ENCODE measurements around the gene WDR20.

Gene WDR20

DNA sequence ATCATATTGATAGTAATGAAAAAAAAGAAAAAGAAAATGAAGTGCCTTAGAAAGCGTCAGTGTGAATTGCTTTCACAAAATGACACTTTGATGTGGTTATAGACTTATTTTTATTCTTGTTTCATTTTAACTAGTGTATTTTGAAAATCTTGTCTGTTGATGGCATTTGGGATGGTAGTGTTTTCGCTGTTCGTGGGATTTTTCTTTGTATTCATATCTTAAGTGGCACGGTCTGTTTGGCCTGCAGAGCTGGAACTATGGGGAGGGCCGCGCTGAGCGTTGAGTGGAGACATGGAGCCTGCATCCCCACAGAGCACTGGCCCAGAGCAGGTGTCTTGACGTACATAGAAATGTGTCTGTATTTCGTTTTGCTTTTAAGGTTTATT is 61.6 kb downstream of the WDR20 start:
- peak; percentile 54 to 67 for ATAC-seq

DNA sequence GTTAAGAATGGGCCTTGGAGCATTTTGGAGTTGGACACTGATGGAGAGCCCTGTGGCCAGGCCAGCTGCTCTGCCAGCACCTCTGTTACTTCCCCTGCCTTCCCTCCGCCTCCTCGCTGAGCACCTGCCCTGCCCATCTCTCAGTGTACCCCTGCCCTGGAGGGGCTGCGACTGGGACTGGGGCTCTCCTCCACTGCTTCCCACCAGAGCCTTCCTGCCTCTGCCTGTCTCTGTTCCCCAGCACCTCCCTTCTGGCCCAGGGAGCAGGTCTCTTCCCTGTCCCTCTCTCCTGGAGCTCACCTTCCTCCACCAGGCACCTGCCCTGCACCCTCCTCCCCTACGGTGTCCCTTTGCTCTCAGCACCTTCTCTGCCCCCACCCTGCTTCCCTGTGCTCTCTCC is 62.1 kb downstream of the WDR20 start:
- ATAC-seq, result no peak

DNA sequence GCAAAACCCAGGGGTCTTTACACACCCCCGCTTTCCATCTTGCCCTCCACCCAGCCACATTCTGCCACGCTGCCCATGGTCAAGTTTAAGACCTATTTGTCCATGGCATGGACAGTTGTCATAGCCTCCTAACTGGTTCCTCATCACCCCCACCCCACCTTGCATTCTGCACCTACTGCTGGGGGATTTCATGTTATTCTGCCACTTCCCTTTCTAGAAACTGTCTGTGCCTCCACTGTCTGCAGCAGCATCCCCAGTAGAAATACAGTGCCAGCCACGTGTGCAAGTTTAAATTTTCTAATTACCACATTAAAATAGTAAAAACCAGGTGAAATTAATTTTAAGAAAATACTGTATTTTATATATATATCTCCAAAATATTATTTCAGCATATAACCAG is 63.2 kb downstream of the WDR20 start:
- no peak for ATAC-seq

DNA sequence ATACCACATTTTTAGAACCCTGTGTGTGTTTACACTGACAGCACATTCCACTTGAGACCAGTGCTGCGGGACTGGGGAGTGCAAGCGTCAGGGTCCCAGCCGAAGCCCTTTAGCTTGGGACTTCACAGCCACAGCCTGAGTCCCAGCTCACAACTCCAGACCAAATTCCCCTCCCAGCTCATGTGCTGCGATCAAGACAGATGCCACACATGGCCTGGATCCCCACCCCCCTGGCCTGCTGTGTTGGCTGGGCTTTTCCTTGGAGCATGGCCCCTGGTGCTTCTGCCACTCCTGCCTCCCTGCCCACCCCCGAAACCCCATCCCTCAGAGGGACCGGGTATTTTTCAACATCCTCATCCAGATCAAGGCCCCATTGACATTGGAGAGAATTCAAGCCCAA is 63.7 kb downstream of the WDR20 start:
- ATAC-seq, result no peak

DNA sequence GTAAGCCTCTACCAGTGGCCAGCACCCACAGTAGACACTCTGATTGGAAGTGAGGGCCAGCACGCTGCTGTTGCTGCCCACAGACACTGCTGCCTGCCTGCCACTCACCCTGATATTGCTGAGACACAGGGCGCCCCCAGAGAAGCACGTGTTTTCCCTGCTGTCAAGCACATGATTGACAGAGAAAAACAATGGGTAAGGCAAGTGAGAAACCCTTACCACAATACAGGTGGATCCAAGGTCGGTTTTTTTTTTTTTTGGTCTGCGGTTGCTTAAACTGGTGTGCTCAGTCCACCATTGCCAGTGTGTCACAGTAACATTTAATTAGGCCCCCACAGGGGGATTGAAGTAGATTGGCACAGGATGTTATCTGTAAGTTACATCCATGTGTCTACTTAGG is 65.9 kb downstream of the WDR20 start:
- no peak for ATAC-seq

DNA sequence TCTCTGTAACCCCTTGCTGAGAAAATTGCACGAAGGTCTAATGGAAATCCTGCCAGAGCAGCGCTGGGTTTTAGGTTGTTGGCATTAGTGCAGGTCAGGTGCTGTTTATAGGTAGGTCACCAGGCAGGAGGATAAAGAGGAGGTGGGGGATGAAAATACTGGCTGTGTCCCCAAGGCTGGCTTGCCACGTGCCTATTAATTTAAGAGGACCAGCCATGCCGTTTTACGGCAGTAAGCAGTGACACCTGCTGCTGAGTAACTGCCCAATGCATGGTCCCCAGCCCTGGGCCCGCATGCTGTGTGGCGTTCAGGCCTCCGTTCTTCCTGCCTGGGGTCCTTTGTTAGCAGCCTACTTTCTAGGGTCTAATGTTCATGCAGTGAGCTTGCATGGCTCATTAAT is 67.2 kb downstream of the WDR20 start:
- no peak for ATAC-seq

DNA sequence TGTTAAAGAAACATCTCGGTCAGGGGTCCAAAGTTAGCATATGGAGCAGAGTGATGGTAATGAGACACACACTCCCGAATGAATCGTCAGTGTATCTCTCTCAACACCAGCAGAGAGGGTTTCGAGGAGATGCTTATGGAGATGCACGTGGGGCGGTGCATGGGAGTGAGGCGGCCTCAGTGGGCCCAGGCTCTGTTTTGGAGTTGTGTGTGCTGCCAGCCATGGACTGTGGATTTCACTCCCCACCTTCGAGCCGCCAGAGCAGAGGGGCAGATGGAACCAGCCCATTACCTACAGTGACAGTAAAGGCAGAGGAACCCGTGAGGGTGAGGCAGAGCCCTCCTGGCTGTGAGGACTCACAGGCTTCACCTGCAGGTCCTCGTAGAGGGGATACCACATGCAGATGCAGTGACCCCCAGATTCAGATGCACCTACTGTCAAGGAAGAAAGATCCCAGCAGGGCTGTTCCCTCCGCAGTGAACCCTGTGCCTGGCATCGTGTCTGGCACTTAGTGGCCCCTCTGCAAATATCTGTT is 68.2 kb downstream of the WDR20 start:
- no peak for ATAC-seq

DNA sequence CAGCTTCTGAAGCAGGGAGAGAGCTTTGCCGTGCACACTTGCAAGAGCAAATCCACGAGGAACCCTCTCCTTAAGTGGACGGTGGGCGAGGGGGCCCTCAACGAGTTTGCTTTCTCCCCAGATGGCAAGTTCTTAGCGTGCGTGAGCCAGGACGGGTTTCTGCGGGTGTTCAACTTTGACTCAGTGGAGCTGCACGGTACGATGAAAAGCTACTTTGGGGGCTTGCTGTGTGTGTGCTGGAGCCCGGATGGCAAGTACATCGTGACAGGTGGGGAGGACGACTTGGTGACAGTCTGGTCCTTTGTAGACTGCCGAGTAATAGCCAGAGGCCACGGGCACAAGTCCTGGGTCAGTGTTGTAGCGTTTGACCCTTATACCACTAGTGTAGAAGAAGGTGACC is 69.0 kb downstream of the WDR20 start:
- ATAC-seq, result no peak

DNA sequence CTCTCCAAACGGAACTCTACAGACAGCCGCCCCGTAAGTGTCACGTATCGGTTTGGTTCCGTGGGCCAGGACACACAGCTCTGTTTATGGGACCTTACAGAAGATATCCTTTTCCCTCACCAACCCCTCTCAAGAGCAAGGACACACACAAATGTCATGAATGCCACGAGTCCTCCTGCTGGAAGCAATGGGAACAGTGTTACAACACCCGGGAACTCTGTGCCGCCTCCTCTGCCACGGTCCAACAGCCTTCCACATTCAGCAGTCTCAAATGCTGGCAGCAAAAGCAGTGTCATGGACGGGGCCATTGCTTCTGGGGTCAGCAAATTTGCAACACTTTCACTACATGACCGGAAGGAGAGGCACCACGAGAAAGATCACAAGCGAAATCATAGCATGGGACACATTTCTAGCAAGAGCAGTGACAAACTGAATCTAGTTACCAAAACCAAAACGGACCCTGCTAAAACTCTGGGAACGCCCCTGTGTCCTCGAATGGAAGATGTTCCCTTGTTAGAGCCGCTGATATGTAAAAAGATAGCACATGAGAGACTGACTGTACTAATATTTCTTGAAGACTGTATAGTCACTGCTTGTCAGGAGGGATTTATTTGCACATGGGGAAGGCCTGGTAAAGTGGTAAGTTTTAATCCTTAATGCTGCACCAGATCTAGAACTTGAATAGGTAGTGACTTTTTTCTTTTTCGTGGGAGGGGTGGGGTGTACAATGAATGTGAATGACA is 69.7 kb downstream of the WDR20 start:
- no peak for ATAC-seq

DNA sequence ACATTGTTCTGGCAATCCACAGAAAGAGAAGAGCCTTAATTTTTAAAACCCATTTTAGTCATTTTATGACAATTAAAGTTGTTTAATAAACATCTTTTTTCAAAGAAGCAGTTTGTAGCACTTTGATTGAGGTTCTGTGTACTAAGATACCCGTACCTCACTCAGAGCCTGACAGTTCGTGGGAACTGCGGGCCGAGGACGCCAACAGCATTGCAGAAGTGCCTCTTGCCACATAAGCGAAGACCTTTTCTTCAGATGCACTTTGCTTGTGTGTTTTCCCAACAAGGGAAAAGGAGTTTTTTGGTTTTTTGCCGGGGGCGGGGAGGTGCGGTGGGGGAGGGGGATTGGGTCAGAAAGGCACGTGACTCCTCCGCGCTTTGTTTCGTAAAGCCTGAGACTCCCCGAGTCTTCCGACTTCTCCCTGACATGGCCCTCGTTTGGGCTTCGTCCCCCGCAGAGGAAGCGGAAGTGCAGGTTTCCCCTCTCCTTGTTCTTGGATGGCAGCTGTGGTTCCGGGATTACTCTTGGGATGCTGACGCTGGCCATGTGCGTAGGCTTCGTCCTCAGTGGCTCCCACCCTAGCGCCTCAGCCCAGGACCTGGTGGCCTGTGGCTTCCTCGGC is 70.8 kb downstream of the WDR20 start:
- no peak for ATAC-seq

DNA sequence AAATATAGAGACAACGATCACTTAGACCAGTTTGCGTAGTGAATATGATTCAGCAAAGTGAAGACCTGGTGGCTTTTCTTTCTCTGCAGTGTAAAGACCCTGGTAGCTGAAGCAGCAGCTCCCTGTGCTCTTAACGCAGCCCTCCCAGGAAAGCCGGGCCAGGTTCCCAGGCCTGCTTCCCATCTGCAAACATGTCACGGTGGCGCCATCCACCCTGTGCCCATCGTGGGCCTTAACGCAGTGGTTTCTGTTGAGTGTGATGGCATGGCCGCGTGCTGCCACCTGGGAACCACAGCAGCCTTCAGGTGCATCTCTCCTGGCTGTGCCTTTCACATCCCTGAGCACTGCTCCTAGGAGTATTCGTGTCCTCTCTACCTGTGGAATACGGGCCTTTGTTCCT is 71.5 kb downstream of the WDR20 start:
- ATAC-seq, result no peak

DNA sequence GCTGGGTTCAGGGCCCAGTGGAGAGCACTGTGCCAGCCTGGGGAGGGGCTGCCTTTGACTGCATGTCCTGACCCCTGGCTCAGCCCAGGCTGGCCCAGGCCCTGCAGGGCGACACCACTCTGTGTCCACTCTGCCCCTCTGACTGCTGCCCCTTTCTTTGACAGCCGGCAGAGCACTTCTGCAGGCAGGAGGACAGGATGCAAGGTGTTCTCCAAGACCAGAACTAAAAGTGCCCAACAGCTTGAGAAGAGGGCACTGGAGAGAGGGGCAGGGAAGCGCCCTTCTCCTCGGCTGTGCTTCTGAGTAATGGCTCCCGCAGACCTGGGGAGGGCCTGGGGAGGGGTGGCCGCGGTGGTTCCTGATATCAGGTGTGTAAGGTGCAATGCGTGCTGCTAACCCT is 72.7 kb downstream of the WDR20 start:
- no peak for ATAC-seq

DNA sequence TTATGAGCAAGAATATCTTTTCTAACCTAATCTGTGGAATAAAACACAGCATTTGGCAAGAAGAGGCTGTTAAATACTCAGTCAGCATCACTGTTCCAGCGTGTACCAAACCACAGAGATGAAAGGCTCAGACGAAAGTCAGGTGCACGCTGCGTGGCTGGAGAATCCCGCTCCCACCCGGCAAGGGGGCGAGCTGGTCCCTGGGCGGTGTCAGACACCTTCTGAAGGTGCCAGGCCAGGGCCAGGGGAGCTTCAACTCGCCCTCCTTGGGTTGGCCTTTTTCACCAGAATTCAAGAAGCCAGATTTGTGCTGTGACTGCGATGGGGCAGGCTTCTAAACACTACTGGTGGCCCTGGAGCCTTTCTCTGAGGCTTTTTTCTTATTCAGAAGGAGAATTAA is 73.1 kb downstream of the WDR20 start:
- ATAC-seq, result no peak

DNA sequence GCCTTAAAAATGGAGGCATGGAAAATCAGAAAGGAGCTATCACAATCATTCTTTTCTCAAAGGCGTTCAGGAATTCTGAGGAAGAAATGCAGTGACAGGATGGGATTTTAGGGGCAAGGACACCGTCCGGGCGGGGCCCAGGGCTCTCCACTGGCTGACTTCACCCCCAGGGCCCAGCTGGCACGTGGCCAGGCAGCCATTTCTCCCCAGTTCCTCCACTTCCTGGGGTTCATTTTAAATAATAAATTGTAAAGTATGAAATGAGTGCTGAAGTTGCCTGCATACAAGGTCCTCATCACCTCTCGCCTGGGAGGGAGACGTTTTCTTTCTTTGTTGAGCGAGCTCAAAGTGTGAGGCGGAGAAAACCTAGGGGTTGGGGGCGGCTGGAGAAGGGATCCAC is 73.8 kb downstream of the WDR20 start:
- ATAC-seq, result no peak

DNA sequence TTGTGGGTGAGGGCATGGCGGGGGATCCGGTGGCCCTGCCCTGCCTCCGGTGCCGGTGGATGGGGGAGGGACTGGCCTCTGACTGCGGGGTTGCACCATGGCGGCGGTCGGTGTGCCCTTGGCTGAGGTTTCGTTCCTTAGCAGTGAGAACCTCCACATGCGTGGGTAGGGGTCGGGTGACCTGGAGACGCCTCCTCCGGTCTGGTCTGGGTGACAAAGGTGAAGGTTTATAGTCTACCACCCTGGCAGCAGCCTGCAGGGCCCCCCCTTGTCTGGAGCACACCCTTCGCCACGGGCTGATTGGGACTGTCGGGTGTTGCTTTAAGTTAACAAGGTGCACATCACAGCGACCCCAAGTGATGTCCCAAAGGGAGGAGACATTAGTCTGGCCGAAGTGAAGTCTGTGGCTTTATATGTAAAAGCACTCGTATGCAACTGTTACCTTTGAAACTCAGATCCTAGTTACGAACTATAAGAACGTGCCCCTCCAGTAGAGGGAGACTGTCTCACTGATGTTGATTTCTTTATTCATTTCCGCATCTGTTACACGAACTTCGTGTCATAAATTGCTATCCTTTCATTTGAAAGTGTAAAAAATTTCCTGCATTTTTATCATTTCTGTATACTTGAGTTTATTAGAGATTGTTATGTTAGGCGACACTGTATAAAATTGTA is 74.4 kb downstream of the WDR20 start:
- no peak for ATAC-seq

DNA sequence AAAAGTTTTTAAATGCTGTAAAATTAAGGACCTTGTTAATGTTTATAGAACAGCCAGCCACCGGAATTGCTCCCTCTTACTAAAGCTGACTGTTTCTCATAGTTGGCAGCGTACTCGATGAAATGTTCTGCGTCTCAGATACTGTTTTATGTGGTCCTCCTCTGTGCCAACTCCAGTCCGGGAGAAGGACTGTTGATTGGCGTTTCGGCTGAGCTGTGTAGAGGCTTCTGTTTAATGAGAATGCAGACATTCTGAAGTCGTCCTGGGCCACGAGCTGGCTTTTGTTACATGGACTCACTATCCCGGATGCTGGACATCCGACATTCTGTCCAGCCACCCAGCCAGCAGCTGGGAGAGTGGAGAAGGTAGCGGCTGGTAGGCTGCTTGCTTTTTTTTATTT is 75.4 kb downstream of the WDR20 start:
- no peak for ATAC-seq

DNA sequence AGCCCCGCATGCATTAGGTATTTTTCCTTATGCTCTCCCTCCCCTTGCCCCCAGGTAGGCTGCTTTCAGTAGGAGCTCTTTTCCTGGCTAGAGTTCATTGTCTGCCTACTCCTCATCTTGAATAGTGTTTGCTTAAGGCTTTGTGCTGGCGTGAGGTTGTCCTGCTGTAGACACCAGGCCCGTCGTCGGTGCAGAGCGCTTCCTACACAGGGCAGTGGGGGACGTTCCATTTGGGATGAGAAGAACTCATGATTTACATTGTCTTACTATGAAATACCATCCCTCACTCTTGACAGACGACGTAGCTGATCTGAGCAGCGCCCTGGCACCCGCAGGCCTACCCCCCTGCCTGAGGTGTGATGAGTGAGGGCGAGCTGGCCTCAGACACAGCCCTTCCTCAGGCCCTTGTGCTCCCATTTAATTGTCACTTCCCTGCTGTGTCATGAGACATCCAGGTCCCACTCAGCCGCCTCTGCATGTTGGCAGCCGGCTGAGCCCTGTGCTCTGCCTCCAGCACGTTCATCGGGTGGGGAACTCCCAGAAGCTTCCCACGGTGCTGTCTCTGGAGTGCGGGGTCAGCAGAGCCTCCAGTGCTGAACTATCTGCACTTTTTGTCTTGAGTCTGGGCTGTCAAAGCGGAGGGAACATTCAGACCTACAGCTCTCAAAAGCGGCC is 76.0 kb downstream of the WDR20 start:
- no peak for ATAC-seq

DNA sequence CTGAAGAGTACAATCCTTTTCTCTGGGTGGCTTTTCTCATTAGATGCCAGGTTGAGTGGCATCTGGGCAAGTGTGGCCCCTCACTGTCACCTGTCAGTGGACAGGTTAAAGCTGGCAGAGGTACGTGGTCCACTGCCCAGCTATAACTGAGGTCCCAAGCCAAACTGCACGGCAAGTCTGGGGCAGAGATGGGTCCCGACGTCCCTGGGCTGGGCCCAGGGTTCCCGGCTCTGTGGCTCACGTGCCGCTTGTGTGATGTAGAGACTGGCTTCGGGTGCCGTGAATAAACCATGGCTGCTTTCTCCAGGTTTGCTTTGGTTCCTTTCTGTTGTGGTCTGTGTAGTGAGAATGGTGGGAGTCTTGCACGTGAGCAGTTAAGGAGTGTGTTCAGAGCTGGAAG is 77.7 kb downstream of the WDR20 start:
- no peak for ATAC-seq

DNA sequence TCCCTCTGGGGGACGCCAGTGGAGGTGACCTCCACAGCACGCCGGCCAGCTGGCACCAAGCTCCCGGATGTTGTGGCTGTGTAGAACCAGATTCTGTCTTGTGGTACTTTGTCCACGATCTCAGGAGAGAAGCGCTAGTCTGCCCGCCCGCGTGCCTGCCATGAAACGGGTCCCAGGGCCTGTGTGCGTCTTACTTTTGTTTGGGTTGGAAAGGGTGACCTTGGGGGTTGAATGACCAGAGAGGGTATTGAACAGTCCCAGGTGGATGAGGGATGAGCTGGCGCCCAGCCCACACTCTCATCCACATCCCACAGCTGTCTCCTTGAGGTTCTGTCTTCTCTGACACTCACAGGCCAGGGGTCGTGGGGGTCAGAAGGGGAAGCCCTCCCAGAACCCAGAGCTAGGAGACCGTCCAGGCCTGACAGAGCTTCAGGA is 78.3 kb downstream of the WDR20 start:
- no peak for ATAC-seq

DNA sequence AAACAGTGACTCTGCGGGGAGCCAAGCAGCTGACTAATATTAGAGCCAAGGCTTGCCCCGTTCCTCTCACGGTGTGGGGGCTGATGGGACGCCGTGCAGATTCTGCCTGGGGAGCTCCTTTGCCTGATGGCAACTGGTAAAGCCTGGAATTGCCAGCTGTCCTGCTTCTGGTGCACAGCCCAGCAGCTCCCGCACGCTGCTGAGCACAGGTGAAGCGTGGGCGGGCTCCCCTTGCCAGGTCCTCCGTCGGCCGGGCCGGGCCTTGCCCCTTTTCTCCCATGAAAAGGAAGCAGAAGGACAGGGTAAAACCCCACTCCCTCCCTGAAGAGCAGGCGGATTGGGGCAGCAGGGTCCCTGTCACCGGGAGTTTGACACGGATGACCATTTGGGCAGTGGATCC is 79.0 kb downstream of the WDR20 start:
- no peak for ATAC-seq

DNA sequence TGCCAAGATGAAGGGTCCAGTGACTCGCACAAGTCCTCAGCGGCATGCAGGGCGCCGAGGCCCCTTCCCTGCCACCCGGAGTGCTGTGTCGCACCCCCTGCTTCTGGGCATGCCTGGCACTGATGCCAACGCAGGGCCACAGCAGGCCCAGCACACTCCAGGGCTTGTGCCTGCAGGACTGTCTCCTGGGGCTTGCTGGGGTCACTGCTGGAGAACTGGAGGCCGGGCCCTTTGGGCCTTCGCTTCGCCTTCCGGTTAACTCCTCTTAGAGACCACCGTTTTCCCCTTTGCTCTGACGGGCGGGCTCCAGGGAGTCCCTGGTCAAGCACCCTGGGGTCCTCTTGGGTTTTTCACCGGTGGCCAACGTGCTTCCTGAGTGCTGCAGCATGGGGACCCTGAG is 79.6 kb downstream of the WDR20 start:
- ATAC-seq, result no peak

DNA sequence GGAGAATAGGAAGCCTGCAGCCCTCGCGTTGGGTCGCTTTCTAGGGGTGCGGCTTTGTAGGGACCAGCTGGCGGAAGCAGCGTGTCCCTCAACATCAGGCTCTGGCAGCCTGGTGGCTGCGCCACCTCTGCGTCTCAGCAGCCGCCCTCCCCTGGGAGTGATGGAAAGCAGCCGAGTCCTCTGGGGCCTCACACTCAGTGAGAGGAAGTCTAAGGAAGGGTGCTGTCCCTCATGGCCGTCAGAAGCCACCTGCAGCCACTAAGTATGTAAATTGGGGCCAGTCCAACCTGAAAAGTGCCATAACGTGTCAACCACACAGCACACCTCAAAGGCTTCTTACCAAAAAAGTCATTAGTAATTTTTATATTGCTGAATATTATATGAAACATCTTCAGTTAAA is 80.3 kb downstream of the WDR20 start:
- ATAC-seq, result peak; percentile 87 to 90

DNA sequence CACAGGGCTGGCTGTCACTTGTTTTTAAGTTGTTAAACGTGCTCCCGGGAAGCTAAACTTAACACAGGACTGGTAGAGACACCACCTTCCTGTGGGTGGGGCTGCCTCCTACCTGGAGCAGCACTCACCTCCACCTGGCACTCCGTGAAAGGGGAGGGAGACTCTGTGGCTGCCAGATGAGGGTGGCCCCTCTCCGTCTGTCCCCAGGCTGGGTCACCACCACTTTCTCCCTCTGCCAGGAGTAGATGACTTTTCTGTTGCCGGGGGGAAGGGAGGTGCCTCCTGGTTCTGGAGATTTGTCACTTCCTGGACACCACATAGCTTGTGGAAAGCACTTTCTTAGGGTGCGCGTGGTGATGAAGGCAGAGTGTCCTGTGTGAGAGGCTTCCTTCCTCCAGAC is 81.3 kb downstream of the WDR20 start:
- ATAC-seq, result no peak

Measured in activated CD4-positive, CD25-positive, alpha-beta regulatory T cell treated with anti-CD3 and anti-CD28 coated beads, Interleukin-2, amount 50 U/mL, for 24 hours (primary cell).